SK-N-SH (cell line): ENCODE results near the gene HEMGN.

ENCODE experiments used
- EP300 ChIP-seq, 2 experiments: IDR thresholded peaks; 2 replicates each; pipeline versions ENCODE4 v1.4.0 to v1.6.1; 2012; ENCODE audit warnings: borderline replicate concordance in 1 of 2, low read depth in 1 of 2, low read length in 1 of 2
- EZH2phosphoT487 ChIP-seq: fragments of 200-600 bp; sonication (generic); IDR thresholded peaks from 2 replicates; pipeline ENCODE4 v1.6.1; 2017; ENCODE audit warnings: low read depth, mixed run types, mild to moderate bottlenecking, antibody characterized with exemption, moderate library complexity, borderline replicate concordance
- JUND ChIP-seq: IDR thresholded peaks from 2 replicates; pipeline ENCODE4 v1.4.0; 2012
- RAD21 ChIP-seq: IDR thresholded peaks from 2 replicates; pipeline ENCODE4 v1.6.1; 2012; ENCODE audit warnings: mild to moderate bottlenecking, low read length
- TF ChIP-seq, protein P1 (sequence below): fragments of 200-600 bp; sonication (generic); IDR thresholded peaks from 2 replicates; pipeline ENCODE4 v1.6.1; 2017; ENCODE audit warnings: antibody characterized with exemption, mild to moderate bottlenecking, moderate library complexity

- TF ChIP-seq, protein P1, sequence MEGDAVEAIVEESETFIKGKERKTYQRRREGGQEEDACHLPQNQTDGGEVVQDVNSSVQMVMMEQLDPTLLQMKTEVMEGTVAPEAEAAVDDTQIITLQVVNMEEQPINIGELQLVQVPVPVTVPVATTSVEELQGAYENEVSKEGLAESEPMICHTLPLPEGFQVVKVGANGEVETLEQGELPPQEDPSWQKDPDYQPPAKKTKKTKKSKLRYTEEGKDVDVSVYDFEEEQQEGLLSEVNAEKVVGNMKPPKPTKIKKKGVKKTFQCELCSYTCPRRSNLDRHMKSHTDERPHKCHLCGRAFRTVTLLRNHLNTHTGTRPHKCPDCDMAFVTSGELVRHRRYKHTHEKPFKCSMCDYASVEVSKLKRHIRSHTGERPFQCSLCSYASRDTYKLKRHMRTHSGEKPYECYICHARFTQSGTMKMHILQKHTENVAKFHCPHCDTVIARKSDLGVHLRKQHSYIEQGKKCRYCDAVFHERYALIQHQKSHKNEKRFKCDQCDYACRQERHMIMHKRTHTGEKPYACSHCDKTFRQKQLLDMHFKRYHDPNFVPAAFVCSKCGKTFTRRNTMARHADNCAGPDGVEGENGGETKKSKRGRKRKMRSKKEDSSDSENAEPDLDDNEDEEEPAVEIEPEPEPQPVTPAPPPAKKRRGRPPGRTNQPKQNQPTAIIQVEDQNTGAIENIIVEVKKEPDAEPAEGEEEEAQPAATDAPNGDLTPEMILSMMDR = no peak
- TF ChIP-seq EP300 (IDR thresholded peaks at IDR 0.05; ENCODE audit: borderline replicate concordance in 1 of 2, low read depth in 1 of 2, low read length in 1 of 2) (no peak), RAD21 (no peak), JUND (no peak), EZH2phosphoT487 (no peak)
Observed at GRCh38 chr9:97972753-97973152, 34.8 kb upstream of the HEMGN start.
